ENCODE data around the gene LCE3A.
"Not testable (repeated sequence)": the region's sequence is repeated elsewhere in the genome, so short reads cannot be mapped to it uniquely, and the experiment has no call there.

Gene LCE3A

GRCh38 chr1:152622803-152623202 lies at the start of gene LCE3A:
Gene LCE3A, minus strand, starts transcription at chr1:152623103. Its CDS starts 0 bp downstream, at chr1:152623103.
- no peak for DNase-seq

DNA sequence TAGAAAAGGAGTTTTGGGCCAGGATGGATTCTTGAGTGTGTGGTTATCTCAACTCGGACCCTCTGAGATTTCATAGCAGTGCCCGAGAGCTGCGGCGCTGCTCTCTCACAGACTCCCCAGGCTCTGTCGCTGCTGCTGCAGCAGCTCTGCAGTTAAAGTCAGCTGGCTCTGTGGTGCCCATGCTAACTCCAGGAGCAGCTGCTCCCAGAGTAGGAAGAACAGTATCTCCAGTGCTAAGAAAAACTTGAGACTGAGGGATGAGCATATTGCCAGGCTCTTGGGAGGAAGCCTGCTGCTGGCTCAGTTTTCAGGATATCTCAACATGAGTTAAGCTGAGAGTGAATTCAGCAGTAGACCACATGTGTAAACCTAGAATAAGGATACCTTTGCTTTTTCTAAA lies 44.7 kb upstream of the LCE3A start:
- DNase-seq = no peak

DNA sequence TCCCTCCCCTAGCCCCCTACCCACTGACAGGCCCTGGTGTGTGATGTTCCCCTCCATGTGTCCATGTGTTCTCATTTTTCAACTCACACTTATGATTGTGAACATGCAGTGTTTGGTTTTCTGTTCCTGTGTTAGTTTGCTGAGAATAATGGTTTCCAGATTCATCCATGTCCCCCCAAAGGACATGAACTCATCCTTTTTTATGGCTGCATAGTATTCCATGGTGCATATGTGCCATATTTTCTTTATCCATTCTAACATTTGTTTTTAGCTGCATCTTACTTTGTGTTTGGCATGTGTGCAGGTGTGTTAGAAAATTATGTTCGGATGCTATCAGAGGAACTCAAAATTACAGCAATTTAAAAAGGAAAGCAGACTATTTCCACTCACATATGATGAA lies 43.3 kb upstream of the LCE3A start:
- DNase-seq = not testable (repeated sequence)

DNA sequence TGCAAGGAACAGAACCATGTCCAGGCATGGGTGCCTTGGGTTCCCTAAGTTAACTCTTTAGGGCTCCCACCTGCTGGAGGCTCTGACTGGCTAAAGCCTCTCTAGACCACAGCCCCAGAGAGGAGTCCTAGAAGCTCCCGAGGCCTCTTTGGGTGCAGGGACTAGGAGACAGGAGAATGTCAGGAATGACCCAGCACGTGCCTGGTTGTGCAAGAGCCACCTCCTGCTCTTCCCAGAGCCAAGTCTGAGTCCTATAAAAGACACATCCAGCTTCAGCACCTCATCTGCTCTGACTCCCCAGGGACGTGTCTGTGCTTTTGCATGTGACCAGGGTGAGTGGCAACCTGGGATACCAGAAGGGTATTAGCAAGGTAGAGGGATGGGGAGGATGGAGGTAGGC lies 40.2 kb upstream of the LCE3A start, which contains the start of gene LCE2D:
Gene LCE2D (plus strand): TSS at position 283 of the 400 bp plus-strand sequence. CDS start 726 bp downstream, outside the sequence.
- no peak for DNase-seq

DNA sequence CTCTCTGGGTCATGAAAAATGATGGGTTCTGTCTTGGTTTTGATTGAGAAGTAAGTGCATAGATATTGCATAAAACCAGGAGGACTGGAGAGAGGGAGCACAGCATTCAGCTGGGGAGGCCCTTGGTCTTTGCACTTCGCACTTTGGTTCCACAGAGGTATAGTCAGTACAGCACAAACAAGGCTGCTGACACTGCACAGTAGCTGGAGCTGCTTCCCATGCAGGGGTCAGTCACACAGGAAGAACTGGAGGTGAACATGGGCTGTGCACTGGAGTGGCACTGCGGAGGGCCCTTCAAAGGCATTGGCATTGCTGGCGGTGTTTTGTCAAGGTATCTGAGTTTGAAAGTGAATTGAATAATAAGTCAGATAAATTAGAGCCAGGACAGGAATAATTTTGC lies 35.7 kb upstream of the LCE3A start:
- no peak for DNase-seq

DNA sequence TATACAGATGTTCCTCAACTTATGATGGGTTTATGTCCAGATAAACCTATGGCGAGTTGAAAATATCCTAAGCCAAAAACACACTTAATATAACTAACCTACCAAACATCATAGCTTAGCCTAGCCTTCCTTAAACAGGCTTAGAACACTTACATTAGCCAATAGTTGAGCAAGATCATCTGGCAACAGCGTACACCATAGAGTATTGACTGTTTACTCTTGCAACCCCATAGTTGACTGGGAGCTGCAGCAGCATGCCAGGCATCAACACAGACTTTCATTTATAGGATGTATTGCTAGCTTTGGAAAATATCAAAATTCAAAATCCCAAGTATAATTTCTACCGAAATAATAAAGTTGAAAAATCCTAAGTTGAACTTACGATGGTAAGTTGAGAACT lies 34.8 kb upstream of the LCE3A start:
- no peak for DNase-seq

GRCh38 chr1:152656459-152656858 lies 33.6 kb upstream of the LCE3A start:
- DNase-seq = no peak

GRCh38 chr1:152654110-152654509 lies 31.2 kb upstream of the LCE3A start:
- peak; percentile 24 for DNase-seq

GRCh38 chr1:152646656-152647055 lies 23.8 kb upstream of the LCE3A start:
- DNase-seq = no peak

DNA sequence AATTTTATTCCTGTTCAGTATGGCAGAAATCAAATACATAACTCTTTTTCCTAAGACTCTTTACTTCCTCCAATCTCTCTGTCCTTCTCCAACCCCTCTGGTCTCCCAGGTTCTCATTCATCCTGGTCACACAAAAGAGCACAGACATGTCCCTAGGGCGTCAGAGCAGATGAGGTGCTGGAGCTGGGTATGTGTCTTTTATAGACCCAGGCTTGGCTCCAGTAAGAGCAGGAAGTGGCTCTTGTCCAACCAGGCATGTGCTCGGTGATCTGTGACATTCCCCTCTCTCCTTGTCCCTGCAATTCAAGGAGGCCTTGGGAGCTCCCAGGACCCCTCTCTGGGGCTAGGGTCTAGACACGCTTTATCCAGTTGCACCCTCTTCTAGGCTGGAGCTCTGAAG lies 22.2 kb upstream of the LCE3A start:
- DNase-seq = no peak

GRCh38 chr1:152643945-152644344 lies 21.0 kb upstream of the LCE3A start:
- DNase-seq = no peak

DNA sequence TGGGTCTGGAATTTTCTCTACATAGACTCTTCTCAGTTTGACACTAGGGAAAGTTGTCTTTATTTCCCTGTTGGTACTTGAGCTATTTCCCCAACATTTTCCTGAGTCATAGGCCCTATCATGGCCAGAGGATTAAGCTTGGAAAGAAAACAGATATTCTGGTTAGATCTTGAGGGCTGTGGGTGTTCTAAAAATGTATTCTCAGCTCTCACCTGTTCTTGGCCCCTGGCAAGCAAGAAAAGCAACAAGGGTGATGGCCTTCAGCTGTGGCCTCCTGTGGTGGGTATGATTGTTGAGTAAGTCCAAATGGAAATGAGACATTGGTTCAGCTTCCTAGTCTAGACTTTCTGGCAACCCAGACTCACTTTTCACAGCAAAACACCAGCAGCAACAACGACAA lies 17.4 kb upstream of the LCE3A start:
- no peak for DNase-seq

DNA sequence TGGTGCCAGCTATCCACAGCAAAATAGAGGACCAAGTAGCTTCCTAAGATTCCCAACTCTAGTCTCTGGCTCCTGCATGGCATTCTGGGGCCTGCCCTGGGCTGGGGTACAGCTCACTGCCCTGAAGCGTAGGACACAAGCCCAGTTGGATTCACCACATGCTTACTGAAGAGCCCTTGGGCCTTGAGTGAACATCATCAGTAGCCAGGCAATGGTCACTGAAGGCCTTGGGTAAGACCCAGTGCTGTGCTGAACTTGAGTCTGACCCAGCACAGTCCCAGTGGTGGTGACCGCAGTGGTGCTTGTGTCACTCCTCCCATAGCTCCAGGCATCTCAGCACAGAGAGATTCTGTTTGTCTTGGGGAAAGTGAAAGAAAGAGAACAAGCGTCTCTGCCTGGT lies 7.7 kb upstream of the LCE3A start:
- no peak for DNase-seq

DNA sequence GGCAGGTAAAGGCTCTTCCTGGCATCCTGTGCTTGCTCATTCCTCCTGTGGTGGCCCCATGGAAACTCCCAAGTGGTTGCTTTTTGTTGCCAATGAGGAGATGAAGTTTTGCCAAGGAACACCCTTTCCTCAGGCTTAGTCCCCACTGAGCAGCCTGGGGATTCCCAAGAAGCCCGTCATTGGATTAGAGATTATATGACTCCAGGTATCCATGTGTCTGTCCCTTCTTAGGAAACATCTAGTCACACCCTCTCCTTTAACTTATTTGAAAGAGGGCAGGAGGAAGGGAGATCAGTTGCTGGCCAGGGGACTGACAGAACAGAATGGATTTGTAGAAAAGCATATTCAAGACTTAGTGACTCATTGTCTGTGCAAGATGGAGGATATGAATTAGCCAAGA lies 3.8 kb upstream of the LCE3A start:
- DNase-seq = no peak

- DNase-seq = no peak
Measured at GRCh38 chr1:152623203-152623844, 421 bp upstream of the LCE3A start.

GRCh38 chr1:152621993-152622392 lies 910 bp downstream of the LCE3A start:
- DNase-seq = no peak

DNA sequence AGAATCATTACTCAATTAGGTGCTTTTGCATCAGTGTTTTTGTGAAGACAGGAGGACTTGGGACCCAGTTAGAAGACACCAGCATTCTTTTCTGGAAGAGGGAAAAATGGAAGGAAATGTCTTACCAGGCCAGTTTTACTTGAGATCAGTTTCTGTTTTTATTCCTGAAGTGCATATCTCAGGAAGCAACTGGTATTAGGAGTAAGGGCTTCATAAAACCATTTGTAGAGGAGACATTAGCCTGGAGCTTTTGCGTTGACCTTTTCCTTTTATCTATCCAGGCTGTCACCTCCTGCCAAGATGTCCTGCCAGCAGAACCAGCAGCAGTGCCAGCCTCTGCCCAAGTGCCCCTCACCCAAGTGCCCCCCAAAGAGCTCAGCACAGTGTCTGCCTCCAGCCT lies 9.4 kb downstream of the LCE3A start, which contains the start of gene LCE3B:
Gene LCE3B (plus strand): TSS at position 301 of the 400 bp plus-strand sequence. CDS start 0 bp downstream, at position 301.
- DNase-seq = no peak

- DNase-seq = no peak
Measured at GRCh38 chr1:152599934-152600333, 23.0 kb downstream of the LCE3A start, which contains the start of gene LCE3C. Gene LCE3C, plus strand, starts transcription at chr1:152600234. Its CDS starts 498 bp downstream, at chr1:152600732.

GRCh38 chr1:152596986-152597385 lies 25.9 kb downstream of the LCE3A start:
- DNase-seq = no peak

DNA sequence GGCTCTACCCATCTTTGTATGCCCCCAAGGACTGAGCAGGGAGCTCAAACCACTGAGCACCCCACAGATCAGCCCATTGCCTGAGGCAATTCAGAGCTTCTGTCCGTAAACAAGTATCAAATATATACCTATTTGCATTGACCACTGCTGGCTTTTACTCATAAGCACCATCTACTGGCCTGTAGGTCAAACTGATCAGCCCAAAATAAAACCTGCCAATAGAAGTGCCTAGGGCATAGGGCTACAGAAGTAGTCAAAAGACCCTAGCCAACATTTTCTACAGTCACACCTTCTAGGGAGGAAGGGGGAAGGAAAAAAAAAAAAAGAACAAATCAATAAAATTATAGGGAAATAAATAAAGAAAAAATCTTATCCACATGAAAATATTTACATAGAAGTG lies 37.3 kb downstream of the LCE3A start:
- DNase-seq = no peak

DNA sequence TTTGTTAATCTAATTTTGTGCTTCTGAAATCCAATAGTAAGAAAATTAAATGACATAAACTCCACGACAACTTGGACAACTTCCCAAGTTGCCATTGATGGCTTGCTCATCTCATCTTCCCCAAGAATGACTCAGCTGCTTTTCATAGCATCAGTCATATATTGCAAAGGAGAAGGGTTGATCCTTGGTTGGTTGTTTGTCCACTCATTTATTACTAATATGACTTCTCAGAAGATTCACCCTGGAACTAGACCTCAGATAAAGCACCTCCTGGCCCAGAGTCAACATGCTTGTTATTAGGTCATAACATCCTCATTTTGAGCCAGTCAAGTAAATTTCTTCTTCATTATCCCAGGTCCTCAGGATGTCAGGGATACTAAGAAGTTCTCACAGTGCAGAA lies 40.3 kb downstream of the LCE3A start:
- DNase-seq = no peak

- no peak for DNase-seq
Measured at GRCh38 chr1:152580433-152580832, 42.5 kb downstream of the LCE3A start, which contains the start of gene LCE3D. Gene LCE3D, minus strand, starts transcription at chr1:152580516. Its CDS starts 580 bp downstream, at chr1:152579936.

DNA sequence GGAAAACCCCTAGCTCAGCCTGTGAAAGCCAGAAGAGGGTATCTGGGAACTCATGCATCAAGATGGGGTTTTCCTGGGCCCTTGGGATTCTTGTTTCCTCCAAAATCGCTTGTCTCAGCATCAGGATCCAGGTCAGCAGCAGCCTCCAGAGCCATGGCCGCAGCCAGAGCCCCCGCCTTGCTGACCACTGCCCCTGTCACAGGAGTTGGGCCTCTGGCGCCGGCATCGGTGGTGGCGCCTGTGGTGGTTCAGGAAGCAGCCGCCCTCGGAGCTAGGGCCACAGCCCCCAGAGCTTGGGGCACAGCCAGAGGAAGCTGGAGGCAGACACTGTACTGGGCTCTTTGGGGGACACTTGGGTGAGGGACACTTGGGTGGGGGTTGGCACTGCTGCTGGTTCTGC lies 43.4 kb downstream of the LCE3A start:
- DNase-seq = not testable (repeated sequence)

DNA sequence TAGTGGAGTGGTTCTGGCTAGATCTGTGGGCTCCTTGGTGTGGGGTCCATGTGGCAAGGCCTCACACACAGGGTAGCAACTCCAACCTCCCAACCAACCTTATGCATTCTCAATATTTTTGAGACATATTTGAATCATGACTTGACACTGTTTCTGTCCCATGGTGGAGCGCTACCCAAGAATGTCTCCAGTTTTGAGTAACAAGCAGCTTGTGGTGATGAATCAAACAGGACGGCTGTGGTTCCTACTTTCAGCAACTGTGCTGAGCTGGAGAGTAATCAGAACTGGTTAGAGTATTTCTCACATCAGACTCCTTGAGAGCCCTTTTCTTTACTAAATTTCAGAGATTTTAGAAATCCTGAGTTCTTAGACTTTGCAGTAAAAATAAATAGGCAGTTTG lies 45.7 kb downstream of the LCE3A start:
- DNase-seq = no peak
